LNCAP (cell line): Measurements from ENCODE around the gene UNC5C.

Experiments used
- CTCF ChIP-seq: fragments of 450-650 bp; IDR thresholded peaks from 2 replicates; pipeline ENCODE4 v1.5.1; 2017; ENCODE audit warnings: mild to moderate bottlenecking

UNC5C gene

GRCh38 chr4:95318044-95318443, 230.7 kb downstream of the UNC5C start:
- TF ChIP-seq CTCF: no peak

GRCh38 chr4:95317085-95317793, 231.5 kb downstream of the UNC5C start:
- TF ChIP-seq CTCF: no peak

GRCh38 chr4:95314573-95314972, 234.2 kb downstream of the UNC5C start:
- no peak for TF ChIP-seq CTCF

GRCh38 chr4:95304898-95305297, 243.9 kb downstream of the UNC5C start:
- no peak for TF ChIP-seq CTCF

- TF ChIP-seq CTCF: no peak
Observed at GRCh38 chr4:95300304-95300703, 248.5 kb downstream of the UNC5C start.

- TF ChIP-seq CTCF: no peak
Observed at GRCh38 chr4:95296052-95296451, 252.7 kb downstream of the UNC5C start.

GRCh38 chr4:95295157-95295556, 253.6 kb downstream of the UNC5C start:
- TF ChIP-seq CTCF: no peak

- TF ChIP-seq CTCF: no peak
Observed at GRCh38 chr4:95294321-95294720, 254.5 kb downstream of the UNC5C start.
